Duodenal mucosa (tissue), 2 donors: ENCODE data around the gene CEP295NL.
"Not testable (repeated sequence)": the region's sequence is repeated elsewhere in the genome, so short reads cannot be mapped to it uniquely, and the experiment has no call there.

Source experiments
- H3K27ac ChIP-seq: one replicate; pipeline ENCODE4 v1.7.0; 2013; ENCODE audit warnings: low read depth, low read length
- H3K27me3 ChIP-seq, 2 donors: one replicate each; pipeline ENCODE4 v1.7.0; 2013; ENCODE audit warnings: low read length in 2 of 2, control low read depth in 1 of 2; ENCODE audit not compliant: insufficient read depth in 2 of 2, control insufficient read depth in 1 of 2
- H3K36me3 ChIP-seq, 2 donors: one replicate each; pipeline ENCODE4 v1.7.0; 2013; ENCODE audit warnings: low read length in 2 of 2, control low read depth in 1 of 2; ENCODE audit not compliant: insufficient read depth in 2 of 2, control insufficient read depth in 1 of 2
- H3K4me1 ChIP-seq, 2 donors: one replicate each; pipeline ENCODE4 v1.7.0; 2013; ENCODE audit warnings: low read length in 2 of 2, control low read depth in 1 of 2; ENCODE audit not compliant: insufficient read depth in 2 of 2, control insufficient read depth in 1 of 2
- H3K4me3 ChIP-seq, 2 donors: one replicate each; pipeline ENCODE4 v1.7.0; 2013; ENCODE audit warnings: low read length in 2 of 2, low read depth in 1 of 2
- H3K9ac ChIP-seq, 2 donors: one replicate each; pipeline ENCODE4 v1.7.0; 2013; ENCODE audit warnings: low read length in 2 of 2, low read depth in 1 of 2
- H3K9me3 ChIP-seq, 2 donors: one replicate each; pipeline ENCODE4 v1.7.0; 2013; ENCODE audit warnings: low read length in 2 of 2, control low read depth in 1 of 2; ENCODE audit not compliant: control insufficient read depth in 1 of 2

The CEP295NL gene, protein sequence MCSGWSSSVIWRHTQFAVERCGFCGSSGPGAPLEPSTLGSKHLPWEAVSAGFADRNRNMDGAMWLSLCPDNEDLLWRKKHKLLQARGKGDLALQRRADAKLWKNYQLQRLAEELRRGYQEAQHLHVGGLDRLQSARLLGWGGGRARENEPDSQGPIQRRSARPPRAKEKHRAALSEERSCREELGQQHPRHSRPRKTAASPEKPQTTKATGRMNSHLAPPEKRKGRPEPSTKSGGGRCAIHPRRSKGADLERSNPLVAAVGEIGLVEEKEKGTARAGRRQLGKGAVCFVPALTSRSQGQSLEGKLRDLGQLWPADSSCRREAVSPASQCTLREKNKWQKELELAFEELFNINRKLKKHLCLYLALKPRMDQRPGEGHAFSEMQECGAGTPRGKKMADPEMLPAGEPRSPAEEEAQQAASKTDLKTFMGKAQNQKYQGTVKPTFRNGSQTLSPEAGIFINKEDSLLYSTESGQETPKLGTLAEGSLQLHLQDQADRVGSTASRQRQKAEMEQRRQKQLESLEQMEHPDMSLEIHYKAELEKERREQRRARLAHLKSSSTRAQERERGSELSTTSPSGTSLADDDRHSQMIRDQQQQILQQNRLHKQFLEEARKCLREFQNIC

DNA sequence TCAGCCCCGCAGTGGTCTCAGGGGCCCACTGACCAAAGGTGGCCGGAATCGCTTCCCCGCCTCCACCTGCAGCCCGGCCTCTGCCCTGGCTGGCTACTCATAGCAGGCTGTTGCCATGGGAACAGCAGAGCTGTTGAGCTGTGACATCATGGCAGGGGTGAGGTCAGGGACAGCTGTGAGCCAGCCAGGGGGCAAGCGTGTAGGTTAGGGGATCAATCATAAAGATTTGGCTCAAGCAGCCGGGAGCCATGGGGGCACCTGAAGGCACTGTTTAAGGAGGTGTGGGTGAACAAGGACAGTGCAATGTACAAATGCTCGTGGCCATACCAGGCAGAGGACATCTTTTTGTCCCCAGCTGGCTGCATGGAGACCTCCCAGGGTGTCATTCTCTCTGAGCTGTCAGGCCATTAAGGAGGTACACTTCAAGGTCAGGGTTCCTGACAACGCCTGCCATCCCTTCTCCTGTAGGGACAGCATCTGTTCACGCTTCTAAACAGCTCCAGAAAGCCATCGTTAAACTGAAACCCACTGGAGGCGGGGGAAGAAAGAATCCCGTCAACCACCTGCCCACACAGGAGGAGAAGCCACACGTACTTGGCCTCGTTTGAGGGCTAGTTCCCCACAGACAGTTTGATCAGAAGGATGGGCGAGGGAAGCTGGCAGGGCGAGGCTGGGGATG, at the start of gene CEP295NL:
CEP295NL (minus strand) TSS at position 101 of the 679 bp plus-strand sequence. CDS start 1,373 bp downstream, outside the sequence.
- H3K4me1 ChIP-seq: peaks cover 1 to 5% of the 10 kb centered on the region in 2 donors
- H3K27me3 ChIP-seq: no peaks in the 10 kb centered on the region
- no peak within 1 kb of the TSS for H3K9ac ChIP-seq
- no peak within 1 kb of the TSS for H3K27ac ChIP-seq
- H3K9me3 ChIP-seq: no peaks in the 10 kb centered on the region
- H3K36me3 ChIP-seq: peaks cover 0 to 5% of the 10 kb centered on the region in 2 donors
- H3K4me3 ChIP-seq: no peak within 1 kb of the TSS

DNA sequence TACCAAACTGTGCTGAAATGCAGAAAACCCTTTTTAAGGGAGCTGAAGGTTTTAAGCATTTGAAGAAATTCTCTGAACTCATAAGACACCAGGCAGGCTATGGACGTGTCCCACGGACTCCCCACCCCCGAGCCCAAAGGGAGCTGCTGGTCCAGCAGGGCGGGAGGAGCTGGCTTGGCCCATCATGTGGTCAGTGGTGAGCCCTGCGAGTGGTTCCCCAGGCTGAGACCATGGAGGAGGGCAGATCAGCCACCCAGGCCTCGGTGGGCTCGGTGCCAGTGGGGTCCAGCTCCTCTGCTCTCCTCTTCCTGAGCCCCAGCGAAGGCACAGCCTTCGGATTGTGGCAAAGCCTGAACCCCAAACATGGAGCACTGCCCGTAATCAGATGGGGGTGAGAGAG, 49.7 kb upstream of the CEP295NL start:
- Histone ChIP-seq H3K9me3 (peaks cover 11 to 16% of the 10 kb centered on the region in 2 donors), H3K27ac (no peak overlapping the region), H3K27me3 (no peaks in the 10 kb centered on the region), H3K9ac (no peak overlapping the region), H3K36me3 (no peaks in the 10 kb centered on the region), H3K4me1 (peaks cover under 1 to 7% of the 10 kb centered on the region in 2 donors), H3K4me3 (no peak overlapping the region)

DNA sequence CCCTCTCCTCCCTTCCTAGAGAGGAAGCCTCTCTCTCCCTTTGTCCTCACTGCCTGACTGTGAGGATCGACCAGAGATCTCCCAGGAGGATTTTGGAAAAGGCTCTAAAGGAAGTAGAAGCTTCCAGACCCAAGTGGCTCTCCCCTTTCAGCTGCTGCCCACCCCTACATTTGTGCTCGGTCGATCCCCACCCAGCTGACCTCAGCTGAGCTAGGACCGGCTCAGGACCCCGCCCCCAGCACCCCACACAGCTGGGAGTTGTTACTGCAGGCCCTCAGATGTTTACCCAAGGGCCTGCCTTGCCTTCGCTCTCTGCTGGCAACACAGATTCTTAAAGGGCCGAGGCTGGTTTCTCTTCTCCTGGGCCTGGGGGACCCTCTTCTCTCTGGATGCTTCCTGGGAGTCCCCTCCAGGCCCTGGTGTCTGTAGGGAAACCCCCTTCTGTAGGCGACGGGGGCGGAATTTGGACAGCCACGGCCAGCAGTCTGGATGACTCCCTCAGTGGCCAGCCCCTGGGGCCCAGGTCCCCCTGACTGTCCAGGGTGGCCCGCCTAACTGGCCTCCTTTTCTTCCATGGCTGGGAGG, 49.1 kb upstream of the CEP295NL start:
- Histone ChIP-seq H3K27me3 (no peaks in the 10 kb centered on the region), H3K36me3 (no peaks in the 10 kb centered on the region), H3K4me1 (peaks cover 7 to 13% of the 10 kb centered on the region in 2 donors), H3K4me3 (no peak overlapping the region), H3K27ac (no peak overlapping the region), H3K9ac (no peak overlapping the region), H3K9me3 (peaks cover 11 to 16% of the 10 kb centered on the region in 2 donors)

DNA sequence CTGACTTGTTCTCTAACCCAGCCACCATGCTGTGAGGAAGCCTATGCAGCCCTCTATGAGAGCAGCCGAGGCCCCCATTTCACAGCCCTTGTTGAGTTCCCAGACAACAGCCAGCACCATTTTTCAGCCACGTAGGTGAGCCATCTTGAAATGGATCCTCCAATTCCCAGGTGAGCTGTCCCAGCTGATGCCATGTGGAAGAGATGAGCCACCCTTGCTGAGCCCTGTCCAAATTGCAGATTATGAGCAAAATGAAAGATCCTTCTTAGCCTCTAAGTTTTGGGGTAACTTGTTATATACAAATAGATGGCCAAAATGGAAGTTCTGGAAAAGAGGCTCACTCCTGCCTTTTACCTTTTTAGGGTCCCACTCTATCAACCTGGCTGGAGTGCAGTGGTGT, 47.9 kb upstream of the CEP295NL start:
- Histone ChIP-seq H3K36me3 (no peaks in the 10 kb centered on the region), H3K9me3 (peaks cover 11 to 16% of the 10 kb centered on the region in 2 donors), H3K27ac (no peak overlapping the region), H3K4me3 (no peak overlapping the region), H3K9ac (no peak overlapping the region), H3K27me3 (no peaks in the 10 kb centered on the region), H3K4me1 (peaks cover 10 to 15% of the 10 kb centered on the region in 2 donors)

DNA sequence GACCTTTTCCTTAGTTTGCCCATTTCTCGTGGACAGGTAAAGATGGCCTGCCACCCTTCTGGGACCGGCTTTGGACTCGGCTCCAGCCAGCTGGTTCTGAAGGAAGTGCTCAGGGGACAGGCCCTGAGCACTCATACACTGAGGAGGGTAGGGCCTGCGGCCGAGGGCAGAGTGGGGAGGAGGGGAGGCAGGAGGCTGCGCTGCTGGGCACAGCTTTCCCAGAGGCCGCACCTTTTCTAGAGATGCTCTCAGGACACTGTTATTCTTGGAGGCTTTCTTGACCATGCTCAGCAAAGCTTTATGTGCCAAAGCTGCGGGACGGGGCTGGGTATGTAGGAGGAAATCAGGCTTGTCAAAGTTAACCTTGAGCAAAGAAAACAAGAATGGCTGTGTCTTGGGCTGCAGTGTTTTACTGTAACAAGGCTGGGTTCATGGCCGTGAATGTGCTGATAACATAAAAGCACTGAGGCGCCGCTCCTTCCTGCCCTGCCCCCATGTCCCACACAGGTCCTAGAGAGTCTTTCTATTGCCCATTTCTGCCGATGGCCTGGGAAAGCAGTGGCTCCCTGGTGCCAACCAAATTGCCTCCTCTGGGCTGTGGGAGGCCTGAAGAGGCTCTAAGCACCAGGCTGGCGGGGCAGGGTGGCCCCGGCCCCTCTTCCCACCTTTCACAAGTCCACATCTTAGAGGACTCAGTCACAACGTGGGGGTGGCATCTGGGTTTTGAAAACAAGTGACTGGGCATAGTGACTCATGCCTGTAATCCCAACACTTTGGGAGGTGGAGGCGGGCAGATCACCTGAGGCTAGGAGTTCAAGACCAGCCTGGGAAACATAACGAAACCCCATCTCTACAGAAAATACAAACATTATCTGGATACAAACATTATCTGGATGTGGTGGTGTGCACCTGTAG, 44.5 kb upstream of the CEP295NL start:
- H3K4me3 ChIP-seq: no peak overlapping the region
- H3K9ac ChIP-seq: no peak overlapping the region
- H3K36me3 ChIP-seq: no peaks in the 10 kb centered on the region
- H3K9me3 ChIP-seq: peaks cover 11 to 16% of the 10 kb centered on the region in 2 donors
- no peak overlapping the region for H3K27ac ChIP-seq
- peaks cover 10 to 11% of the 10 kb centered on the region in 2 donors for H3K4me1 ChIP-seq
- H3K27me3 ChIP-seq: no peaks in the 10 kb centered on the region

DNA sequence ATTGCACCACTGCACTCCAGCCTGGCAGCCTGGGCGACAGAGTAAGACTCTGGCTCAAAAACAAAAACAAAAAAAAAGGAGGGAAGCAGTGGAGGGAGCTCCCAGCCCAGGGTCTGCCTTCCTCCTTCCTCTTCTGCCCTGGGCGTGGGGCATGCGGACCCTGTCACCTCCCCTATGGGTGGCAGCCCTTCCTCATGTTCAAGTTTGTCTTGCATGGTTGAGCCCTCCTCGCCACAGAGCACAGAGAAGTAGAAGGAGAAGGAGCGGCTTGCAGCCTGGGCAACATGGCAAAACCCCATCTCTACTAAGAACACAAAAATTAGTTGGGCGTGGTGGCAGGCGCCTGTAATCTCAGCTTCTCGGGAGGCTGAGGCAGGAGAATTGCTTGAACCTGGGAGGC, 43.6 kb upstream of the CEP295NL start:
- H3K4me1 ChIP-seq: peaks cover 10 to 11% of the 10 kb centered on the region in 2 donors
- H3K27me3 ChIP-seq: no peaks in the 10 kb centered on the region
- no peak overlapping the region for H3K4me3 ChIP-seq
- peaks cover 11 to 16% of the 10 kb centered on the region in 2 donors for H3K9me3 ChIP-seq
- no peaks in the 10 kb centered on the region for H3K36me3 ChIP-seq
- H3K9ac ChIP-seq: no peak overlapping the region
- no peak overlapping the region for H3K27ac ChIP-seq

DNA sequence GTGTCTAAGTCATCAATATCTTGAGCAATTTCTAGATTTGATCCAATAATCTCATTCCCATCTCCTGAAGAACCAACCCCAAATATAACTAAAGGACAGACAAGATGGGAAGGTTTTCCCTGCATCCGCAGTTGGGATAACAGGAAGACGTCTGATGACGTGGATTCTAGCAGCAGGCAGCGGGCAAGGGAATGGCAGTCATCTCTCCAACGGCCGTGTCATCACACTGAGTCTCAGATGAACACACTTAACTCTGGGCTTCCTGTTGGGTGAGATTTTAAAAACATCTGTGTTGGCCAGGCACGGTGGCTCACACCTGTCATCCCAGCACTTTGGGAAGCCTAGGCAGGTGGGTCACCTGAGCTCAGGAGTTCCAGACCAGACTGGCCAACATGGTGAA, 43.1 kb upstream of the CEP295NL start:
- H3K27ac ChIP-seq: no peak overlapping the region
- H3K27me3 ChIP-seq: no peaks in the 10 kb centered on the region
- H3K36me3 ChIP-seq: no peaks in the 10 kb centered on the region
- peaks cover 7 to 13% of the 10 kb centered on the region in 2 donors for H3K9me3 ChIP-seq
- H3K4me1 ChIP-seq: peaks cover 10 to 11% of the 10 kb centered on the region in 2 donors
- no peak overlapping the region for H3K4me3 ChIP-seq
- H3K9ac ChIP-seq: no peak overlapping the region

DNA sequence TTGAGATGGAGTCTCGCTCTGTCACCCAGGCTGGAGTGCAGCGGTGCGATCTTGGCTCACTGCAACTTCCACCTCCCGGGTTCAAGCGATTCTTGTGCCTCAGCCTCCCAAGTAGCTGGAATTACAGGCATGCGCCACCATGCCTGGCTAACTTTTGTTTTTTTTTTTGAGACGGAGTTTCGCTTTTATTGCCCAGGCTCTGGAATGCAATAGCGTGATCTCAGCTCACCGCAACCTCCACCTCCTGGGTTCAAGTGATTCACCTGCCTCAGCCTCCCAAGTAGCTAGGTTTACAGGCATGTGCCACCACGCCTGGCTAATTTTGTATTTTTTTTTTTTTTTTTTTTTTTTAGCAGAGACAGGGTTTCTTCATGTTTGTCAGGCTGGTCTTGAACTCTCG, 42.5 kb upstream of the CEP295NL start:
- not testable (repeated sequence) for H3K27ac ChIP-seq, H3K9me3 ChIP-seq

DNA sequence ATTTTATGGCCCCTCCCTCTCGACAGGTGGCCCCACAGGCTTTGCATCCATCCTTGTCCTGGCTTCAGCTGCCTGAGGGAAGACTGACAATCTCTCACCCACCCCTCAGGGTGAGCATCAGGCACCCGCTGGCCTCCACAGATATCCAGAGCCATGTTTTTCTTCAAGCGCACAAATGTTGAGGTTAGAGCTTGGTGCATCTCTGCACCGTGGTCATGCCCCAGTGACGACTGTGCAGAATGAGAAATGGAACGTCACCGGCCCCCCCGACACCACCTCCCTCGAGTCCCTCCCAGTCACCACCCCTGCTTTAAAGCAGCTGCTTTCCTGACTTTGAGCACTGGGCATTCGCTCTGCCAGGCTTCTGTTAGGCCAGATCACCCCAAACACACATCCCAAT, 42.0 kb upstream of the CEP295NL start:
- no peak overlapping the region for H3K9ac ChIP-seq
- H3K4me1 ChIP-seq: peaks cover 10 to 11% of the 10 kb centered on the region in 2 donors
- no peak overlapping the region for H3K27ac ChIP-seq
- H3K4me3 ChIP-seq: no peak overlapping the region
- no peaks in the 10 kb centered on the region for H3K27me3 ChIP-seq
- peaks cover 0 to 2% of the 10 kb centered on the region in 2 donors for H3K9me3 ChIP-seq
- no peaks in the 10 kb centered on the region for H3K36me3 ChIP-seq

More for the DNA sequence above, 42.5 kb upstream of the CEP295NL start:
- peaks cover 10 to 11% of the 10 kb centered on the region in 2 donors for H3K4me1 ChIP-seq
- H3K36me3 ChIP-seq, H3K4me3 ChIP-seq, H3K27me3 ChIP-seq, H3K9ac ChIP-seq: not testable (repeated sequence)
